CD4-positive, alpha-beta T cell treated with Interferon gamma for 1 hour (primary cell): ENCODE data around the gene GCG.

ENCODE experiments used
- DNase-seq: peaks from one replicate; pipeline ENCODE4 v3.0.0-alpha.2; 2020

The GCG gene

DNA sequence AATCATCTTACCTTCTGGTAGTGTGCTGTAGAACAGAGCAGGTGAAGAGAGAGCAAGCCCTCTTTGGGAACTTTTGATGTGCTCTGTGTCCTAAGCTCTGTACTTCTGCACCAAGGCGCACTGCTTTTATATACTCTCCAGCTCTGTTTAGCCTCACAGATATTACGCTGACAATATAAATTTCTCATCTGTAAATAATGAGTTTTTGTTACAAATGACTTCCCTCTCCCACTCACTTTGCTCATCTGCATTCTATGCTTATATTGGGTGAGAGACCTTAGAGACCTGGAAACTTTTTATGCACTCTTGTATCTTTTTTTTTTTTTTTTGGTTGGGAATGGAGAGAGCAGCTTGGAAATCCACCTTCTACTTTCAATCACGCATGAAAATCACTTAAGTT is at the start of gene GCG:
TSS of gene GCG (minus strand) at position 101 of the 400 bp plus-strand sequence. CDS start 3,069 bp downstream, outside the sequence.
- DNase-seq = no peak

DNA sequence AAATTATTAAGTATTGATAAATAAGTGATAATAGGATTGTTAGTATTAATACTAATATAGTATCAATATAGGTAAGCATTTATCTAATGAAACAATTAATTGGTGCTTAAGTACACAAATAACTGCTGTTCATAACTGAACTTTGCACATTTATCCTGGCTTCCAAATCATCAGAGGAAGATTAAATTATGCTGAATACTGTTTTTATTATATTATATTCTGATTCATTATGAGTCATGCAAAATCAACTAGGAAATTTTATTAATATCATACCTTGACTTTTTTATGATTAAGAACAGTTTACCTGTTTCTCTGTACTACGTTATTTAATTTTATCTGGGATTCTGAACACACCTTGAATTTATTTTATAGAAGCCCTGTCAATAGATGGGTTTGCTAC is 48.6 kb upstream of the GCG start:
- no peak for DNase-seq

DNA sequence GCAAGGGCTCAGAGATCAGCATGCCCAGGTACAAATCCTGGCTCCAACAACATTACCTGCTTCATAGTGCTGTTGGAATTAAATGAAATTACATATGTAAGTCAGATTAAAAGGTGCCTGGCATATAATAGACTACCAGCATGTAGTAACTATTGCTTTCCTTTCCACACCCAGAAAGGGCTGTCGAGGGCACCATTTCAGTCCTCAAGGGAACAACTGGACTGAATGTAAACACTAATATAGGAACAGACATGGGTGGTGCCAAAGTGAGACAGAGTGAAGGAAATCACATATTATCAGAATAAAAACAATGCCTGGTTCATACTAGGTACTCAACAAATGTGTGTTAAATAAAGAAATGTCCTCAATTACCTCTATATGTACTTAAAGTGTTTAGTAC is 47.9 kb upstream of the GCG start:
- DNase-seq = no peak

DNA sequence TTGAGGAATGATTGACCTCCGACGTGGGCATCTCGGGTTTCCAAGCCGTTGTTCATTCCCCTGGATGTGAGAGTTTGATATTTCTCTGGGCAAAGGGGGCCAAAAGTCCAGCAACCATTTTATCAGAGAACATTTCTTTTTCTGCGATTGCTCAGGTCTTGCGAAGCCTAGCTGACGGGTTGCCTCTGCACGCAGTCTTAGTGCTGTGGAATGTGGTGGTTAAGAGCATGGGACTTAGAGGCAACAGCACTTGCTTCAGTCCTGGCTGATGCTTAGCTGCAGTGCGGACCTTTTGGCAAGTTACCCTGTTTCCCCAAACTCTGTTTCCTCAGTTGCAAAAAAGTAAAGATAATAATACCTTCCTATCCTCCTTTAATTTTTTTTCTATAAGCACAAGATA is 46.2 kb upstream of the GCG start:
- no peak for DNase-seq

DNA sequence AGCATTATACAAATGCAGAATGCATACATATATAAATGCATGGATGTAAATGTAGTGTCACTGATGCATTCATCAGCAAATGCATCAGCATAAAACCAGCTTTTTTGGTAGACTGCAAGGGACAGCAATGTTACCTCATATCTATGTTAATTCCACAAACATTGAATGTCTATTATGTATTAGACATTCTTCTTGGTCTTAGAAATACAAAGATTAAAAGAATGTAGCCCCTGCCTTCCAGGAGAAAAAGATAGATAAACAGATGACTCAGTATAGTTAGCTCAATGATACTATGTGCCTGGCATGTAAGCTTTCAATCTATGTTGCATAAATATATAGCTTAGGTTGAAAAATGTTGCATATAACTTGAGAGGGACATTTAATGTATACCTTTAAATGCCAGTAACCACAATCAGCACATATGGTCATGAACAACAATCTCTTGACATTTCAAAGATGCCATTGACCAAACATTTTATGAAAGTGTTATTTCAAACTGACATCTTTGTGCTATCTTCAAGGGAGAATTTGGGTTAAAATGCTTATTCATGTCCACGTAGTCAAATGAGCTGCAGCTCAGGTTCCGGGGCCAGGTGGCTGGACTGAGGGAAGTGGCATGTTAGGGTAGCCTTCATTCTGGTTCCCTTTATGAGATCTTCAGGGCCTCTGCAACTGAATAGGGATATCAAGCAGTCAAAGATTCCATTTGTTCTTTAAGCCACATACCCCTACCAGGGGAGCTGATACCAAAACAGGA is 45.2 kb upstream of the GCG start:
- DNase-seq = no peak

DNA sequence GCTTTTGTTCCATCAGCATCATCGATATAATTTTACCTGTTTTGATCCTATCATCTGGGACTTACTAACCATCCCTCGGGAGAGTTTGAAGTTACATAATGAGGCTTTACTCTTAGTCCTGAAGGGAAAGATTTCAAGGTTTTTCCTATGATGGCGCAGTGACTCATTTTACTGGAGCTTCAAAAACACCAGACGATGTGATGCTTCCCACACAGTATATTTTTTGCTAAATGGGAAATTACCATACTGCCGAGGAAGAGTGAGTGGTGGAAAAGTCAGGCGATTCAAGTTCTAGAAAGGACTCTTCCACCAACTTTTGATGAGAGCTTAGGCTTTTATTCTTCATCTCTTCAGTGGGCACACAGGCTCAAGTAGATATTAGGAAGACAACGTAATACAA is 44.6 kb upstream of the GCG start:
- no peak for DNase-seq

DNA sequence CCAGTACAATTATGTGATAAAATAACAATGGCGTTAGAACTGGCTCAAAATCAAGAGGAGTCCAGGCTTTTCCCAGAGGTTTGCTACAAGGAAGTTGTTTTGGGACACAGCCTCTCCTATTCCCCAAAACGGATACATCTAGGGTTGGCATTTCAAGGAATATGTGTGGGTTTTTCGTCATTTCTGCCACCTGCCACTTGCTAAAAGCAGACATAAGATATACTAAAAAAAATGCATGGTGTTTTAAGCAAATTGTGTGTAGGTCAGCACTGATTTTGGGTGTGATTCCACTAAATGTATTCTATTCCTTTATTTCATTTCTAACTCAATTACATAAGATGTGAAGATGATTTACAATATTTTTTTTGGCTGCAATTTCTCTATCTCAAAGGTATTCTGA is 36.4 kb upstream of the GCG start:
- no peak for DNase-seq

DNA sequence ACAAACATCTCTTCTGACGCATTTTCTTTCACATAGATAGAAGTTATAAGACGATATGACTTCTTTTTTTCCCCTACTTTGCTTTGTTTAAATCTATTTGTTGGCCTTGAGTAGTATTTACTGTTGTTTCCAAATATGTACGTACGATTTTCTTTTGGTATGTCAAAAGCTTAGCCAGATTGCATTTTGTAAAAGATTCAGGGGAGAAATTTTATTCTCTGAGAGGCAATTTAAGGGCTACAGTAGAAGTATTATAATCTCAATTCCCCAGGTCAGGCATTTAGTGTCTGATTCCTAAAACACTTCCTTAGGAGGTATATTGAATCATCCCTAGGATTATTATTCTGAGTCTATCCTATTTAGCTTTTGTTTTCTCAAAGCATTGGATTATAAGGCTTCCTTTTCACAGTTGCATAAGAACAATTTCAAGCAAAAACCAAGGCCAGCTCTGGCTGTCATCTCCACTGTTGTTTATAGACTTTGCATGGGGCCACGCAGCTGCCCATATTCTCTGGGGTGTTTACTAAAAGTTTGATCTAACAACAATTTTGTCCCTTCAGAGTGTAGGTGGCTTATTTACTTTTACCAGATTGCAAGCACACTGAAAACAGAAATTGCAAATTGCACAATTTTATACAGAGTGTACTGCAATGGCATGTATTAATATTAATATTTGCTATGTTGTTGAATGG is 33.6 kb upstream of the GCG start:
- no peak for DNase-seq

DNA sequence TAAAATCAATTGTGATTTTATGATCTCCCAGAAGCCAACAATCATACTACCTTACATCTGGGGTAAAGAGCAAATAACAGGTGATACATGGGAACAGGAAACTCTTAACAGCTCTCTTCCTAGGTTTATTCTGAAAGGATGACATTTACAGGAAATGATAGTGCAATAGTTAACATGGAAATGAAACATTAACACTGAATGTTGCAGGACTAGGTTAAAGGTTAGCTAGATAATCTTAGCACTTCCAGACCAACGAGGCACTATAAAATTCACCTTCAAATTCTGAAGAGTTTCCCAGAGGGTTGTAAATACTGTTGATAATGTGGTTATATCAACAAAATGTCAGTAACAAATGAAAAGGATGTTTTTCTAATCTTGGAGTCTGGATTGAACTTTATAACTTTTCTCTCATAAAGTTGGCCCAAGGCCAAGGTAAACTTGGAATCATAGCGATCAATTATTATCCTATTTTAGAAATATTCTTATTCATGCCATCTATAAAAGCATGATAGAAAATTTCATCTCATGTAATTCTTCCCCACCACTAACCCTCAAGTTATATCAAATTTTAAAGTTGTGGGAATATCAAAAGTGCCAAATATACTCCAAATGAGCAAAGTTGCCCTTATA is 32.9 kb upstream of the GCG start:
- no peak for DNase-seq

DNA sequence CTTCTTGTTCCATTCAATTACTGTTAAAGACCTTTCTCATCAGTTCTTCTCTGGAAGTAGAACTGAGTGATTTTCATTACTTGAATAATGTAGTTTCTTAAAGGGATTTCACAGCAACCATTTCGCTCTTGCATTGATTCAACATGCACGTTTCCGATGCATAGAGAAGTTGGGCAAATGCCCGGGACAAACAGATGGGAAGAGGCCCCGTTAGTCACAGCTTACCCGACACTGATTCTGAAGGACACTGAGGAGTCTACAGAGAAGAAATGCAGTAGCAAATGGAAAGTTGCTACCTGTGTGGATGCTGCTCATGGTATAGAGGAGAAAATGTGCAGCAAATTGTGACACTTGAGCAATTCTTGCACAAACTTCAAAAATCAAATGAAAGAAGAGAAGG is 32.3 kb upstream of the GCG start:
- no peak for DNase-seq

DNA sequence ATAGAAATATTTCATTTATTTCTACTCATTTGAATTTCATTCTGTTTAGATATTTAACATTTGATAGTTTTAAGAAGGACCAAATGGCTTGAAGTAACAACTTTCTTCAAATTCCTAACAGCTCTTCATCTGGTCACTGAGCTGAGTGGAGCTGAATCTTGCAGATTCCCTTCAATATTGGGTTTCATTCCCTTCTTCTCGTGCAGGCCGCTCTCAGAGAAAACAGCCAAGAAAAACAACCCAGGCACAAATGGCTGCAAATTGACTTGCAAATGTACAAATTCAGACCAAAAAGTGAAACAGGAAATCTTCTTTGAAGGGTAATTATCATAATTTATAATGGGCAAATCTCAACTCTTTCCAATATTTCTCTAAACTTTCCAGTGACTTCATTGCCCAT is 30.3 kb upstream of the GCG start:
- DNase-seq = no peak

DNA sequence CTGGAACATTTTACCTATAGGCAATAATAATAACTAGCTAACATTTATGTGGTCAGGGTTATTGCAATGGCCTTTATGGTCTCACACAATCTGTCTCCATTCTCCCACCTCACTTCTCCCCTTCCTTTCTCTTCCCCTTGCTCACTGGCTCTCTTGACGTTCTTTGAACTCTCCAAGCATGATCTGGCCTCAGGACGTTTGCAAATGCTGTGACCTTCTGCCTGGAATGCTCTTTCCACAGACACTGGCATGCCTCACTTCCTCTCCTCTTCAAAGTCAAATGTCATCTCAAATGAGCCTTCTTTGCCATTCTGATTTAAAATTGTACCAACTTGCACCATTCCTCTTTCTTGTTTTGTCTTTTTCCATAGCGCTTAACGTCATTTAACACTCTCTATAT is 25.3 kb upstream of the GCG start:
- DNase-seq = no peak

DNA sequence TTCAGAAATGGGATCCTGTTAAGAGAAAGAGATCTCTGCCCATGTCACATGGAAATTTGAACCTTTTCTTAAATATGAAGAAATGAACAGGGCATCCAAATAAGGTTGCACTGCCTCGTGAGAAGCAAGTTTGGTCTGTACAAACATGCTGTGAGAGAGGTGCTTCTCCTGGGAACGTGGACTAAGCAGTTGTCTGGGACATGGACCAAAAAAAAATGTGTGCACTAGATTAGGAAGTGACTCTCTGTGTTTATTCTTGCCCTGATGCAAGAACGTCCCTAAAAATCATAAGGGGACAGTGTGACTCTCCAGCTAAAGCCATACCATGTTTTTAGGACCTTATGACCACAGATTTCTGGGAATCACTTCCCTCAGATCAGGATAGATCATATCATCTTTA is 23.7 kb upstream of the GCG start:
- DNase-seq = no peak

DNA sequence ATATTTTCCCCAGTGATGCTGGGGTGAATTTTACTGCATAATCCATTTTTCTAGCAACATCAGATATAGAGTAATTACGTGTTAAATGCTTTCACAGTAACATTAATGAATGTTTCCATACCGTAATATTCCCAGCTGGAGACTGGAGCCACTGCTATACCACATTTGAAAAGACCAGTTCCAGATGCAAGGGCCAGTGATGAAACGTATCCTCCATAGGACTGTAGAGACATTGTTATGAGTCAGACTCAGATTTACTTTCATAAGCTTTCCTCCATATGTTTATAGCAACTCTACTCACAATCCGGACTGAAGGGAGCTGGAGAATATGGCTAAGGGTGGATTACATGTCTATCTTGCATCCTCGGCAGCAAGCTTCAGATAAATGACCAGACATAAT is 22.7 kb upstream of the GCG start:
- DNase-seq = no peak

DNA sequence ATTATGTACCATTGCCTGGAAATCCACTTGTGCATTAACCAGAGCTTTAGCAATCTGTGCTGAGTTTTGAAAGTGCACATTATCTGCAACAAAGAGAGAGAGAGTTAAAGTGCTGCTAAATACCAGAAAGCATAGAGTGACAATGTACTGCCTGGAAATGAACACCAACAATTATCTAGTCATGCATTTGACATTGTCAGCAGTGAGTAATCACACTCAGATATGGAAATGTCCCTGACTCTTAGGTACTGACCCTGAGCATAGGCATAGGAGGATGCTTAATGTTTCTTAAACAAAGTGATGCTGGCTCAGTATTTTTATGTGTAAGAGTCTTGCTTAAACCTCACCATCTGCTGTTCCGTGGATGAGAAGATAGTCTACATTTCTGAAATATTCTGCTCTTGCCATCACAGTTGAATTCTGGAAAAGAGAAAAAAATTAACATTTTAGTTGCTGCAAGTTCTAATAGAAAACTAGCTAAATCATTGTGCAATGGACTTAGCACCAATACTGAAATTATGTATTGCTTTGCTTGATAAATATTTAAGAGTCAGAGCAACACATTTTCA is 20.8 kb upstream of the GCG start:
- DNase-seq = no peak

DNA sequence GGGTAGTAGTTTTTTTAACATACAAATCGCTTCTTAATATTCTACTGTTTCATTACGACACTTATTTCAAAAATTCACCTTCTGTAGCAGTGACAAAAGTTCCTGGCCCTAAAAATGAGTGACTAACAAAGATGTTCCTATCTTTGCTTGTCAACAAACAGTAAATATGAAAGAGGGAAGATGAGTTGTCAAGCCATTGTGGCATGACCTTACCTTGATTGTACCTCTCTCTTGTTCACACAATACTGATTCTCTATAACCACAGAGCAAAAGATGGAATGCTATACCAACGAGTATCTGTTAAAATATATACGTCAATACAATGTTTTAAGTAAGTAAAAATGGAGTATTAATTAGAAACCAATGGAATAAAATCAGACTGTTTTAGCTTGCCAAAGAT is 14.7 kb upstream of the GCG start:
- DNase-seq = no peak

DNA sequence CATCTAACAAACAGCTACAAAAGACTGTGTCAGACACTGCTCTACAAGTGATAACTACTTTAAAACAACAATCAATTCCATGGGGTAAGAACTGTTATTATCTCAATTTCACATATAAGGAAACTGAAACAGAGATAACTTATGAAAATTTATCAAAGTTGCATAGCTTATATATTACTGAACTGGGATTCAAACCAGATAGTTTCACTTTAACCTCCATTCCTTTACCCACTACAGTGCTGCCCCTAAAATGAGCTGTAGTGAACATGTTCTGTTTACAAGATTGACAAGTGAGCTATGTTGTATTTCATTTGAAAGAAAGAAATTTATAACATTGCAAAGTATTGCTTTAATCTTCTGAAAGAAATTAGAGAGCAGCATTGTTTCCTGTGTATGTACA is 14.1 kb upstream of the GCG start:
- no peak for DNase-seq

DNA sequence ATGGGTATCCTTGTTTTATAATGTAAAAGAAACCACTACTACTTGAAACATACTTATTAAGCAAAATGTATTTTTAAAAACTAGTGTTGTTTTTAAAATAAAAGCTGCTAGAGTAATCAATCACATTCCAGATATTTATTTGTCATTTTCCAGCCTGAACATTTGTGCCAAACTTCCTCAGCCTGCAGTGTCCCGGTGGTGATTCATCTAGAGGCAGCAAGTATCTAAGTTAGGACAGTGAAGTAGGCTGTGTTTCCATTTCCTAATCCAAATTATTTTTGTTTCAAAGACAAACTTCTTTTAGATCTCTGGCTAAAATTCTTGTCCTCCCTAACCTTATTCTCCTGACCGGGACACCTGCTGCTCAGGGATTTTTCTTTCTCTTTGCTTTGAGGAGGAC is 12.8 kb upstream of the GCG start:
- DNase-seq = no peak

DNA sequence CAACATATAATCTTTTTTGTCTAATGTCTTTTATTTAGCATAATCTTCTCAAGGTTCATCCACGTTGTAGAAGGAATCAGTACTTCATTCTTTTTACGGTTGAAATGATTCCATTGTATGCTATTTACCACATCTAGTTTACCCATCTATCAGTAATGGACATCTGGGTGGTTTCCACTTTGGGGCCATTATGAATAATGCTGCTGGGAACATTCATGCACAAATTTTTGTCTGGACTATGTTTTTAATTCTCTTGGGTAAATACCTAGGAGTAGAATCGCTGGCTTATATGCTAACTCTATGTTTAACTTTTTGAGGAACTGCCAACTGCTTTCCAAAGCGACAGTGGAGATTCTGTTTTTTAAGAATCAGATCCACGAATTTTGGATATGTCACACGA is 7.4 kb upstream of the GCG start:
- no peak for DNase-seq

DNA sequence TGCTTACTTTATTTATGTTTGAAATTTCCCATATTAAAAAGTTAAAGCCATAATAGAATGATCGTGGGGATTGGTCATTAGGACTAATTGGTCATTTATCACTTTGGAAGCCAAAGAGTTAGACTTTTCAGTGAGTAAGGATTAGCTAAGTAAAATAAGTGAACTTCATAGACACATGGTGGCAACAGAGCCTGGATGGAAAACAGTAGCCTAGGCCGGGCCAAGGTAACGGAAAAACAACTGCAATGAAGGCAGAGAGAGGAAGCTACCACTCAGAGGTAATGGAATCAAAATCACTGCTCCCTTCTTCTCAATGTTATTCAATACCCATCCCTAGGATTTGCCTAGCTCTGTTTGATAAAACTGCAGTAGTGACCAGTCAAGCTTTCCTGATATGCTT is 4.1 kb upstream of the GCG start:
- DNase-seq = no peak

DNA sequence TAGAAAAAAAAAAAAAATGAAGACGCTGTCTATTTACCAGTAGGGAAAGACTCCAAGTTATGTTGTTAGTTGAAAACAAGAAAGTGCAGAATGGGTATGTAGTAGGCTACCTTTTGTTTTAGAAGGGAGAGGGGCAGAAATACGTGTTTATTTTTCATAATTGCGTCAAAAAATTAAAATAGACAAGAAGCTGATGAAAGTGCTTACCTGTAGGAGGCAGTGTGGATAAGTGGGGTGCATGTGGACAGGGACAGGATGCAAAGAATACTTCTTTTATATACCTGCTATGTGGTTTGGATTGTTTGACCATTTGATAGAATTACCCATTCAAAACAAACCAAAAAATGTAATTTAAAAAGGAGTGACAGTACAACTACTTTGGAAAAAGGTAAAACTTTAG is 3.0 kb upstream of the GCG start:
- no peak for DNase-seq

DNA sequence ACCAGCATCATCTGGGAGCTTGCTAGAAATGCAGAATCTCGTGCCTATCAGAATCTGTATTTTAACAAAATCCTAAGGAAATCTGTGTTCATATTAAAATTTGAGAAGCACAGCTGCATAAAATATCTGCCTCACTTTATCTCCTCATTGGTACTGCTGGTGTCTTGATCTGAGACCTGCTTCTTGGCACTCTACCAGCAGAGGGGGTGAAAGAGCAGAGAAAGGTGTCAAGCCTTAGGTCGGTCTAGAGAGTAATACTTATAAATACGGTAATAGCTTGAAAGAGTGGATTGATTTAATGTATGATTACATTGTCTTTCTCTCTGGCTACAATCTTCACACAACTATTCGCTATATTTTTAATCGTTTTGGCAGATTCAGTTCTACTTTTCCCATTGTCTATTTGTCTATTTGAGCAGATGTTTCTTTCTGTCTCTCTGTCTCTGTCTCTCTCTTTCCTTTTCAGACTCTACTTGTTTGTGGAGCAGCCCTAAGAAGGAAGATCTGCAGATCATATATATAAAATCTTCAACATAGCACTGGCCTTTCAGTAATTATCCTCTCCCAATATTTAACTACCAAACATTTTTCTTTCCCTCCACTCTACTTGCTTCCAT is 1.7 kb upstream of the GCG start:
- DNase-seq = peak; percentile 22

DNA sequence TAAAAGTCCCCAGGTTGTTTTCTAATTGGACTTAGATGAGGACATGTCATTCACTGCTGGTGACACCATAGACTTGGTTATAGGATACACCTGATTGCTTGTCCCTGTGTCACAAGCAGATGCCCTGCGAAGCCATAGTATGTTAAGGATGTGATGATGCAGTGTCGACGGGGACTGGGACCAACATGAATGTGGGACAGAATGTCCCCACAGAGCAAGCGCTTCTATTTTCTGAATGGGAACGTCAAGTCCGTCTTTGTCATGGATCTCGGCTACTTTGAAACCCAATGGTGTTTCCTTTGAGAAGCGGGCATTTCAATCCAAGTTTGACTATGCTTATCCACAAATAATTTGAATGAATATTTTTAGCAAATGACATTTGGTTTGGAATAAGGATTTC is 2.1 kb downstream of the GCG start:
- DNase-seq = no peak

DNA sequence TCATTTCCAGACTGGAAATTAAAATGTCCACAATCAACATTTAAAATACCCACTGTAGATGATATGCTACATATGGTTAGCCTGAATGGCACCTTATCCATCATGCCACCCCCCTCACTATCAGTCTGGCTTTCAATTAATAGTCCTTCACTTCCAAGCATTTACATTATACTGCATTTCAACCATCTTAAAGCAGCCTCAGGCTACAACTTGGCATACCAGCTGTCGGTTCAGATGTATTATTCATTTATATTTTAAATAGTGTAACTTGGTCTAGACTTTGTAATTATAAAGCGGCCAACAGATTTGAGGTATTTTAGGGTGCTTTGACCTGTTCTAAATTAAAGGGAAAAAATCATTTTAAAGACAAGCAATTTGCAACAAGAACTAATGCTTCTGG is 2.6 kb downstream of the GCG start:
- DNase-seq = no peak
